ENCODE measurements around the gene DRC1.

GRCh38 chr2:26484579-26484978 is 82.9 kb downstream of the DRC1 start:
- TF ChIP-seq CTCF (IDR thresholded peaks at IDR 0.05) (no peak), POLR2A (IDR thresholded peaks at IDR 0.05) (no peak)

All from uterus (tissue), 2 donors.